Measurements from ENCODE around the gene KIF16B.
A peak's percentile ranks its signal among the peaks of the same experiment; 100 is the strongest.
"Not testable (repeated sequence)": the region's sequence is repeated elsewhere in the genome, so short reads cannot be mapped to it uniquely, and the experiment has no call there.

Gene KIF16B

DNA sequence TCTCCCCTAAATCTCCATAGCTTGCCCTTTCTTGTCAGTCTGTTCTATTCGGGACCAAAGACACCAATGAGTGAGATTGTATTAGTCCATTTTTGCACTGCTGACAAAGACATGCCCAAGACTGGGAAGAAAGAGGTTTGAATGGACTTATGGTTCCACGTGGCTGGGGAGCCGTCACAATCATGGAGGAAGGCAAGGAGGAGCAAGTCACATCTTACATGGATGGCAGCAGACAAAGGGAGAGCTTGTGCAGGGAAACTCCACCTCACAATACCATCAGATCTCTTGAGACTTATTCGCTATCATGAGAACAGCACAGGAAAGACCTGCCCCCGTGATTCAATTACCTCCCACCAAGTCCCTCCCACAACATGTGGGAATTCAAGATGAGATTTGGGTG is 133.7 kb downstream of the KIF16B start:
- DNase-seq (ENCODE audit: low read depth in 4 of 4, low spot score in 1 of 4), result not testable (repeated sequence)

DNA sequence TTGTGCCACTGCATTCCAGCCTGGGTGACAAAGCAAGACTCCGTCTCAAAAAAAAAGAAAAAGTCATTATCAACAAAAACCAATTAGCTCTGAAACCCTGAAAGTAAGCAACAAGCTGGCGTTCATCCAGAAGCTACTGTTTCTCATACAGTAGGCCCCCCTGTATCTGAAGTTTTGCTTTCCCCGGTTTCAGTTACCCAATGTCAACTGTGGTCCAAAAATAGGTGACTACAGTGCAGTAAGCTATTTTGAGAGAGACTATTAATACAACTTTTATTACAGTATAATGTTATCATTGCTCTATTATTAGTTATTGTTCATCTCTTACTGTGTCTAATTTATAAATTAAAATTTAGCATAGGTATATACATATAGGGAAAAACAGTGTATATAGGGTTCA is 135.1 kb downstream of the KIF16B start:
- no peak for DNase-seq (ENCODE audit: low read depth in 4 of 4, low spot score in 1 of 4)

- DNase-seq (ENCODE audit: low read depth in 4 of 4, low spot score in 1 of 4), result no peak
Observed at GRCh38 chr20:16437387-16437996, 135.8 kb downstream of the KIF16B start.

DNA sequence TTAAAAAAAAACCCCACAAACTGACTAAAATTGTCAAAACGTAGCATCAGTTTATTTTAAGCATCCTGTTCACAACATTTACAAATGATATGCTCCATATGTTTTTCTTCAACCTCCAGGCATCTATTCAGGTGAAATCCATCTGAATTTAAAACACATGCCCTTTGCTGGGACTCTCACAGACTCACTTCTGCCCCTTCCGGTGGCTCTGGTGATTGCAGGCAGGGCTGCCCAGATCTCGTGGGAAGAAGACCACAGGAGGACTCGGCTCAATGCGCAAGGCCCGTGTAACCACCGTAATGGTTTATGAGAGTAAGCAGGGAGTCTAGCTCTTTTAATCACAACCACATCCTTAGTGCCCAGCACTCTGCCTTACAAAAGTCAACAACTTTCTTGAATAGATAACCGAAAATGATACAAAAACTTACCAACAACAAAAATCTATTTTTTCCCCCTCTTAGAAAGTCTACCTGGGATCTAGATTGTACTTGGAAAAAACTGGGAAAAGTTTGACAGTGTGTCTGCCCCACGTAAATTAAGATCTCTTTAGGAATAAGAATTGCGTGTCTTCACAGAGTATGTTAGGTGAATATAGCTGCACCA is 139.1 kb downstream of the KIF16B start:
- DNase-seq (ENCODE audit: low read depth in 4 of 4, low spot score in 1 of 4), result peak; percentile 8 to 45 (median 24)

- no peak for DNase-seq (ENCODE audit: low read depth in 4 of 4, low spot score in 1 of 4)
Observed at GRCh38 chr20:16433293-16433580, 140.0 kb downstream of the KIF16B start.

GRCh38 chr20:16432466-16433292 is 140.6 kb downstream of the KIF16B start:
- DNase-seq (ENCODE audit: low read depth in 4 of 4, low spot score in 1 of 4), result no peak

DNA sequence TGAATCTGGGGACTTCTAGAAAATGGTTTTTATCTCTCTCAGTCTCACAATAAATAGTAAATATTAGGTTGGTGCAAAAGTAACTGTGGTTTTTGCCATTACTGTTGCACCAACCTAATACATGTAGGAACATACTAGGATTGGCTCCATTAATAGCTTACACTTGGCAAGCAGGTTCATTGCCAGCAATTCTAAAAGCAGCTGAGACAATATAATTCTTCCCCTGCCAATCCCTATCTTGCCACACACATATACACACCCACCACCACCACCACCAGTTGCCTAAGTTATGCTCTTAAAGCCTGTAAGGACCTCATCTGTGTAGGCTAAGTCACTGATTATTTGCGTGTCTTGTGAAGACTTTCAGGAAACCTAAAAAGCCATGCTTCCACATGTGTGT is 145.1 kb downstream of the KIF16B start:
- DNase-seq (ENCODE audit: low read depth in 4 of 4, low spot score in 1 of 4), result no peak

DNA sequence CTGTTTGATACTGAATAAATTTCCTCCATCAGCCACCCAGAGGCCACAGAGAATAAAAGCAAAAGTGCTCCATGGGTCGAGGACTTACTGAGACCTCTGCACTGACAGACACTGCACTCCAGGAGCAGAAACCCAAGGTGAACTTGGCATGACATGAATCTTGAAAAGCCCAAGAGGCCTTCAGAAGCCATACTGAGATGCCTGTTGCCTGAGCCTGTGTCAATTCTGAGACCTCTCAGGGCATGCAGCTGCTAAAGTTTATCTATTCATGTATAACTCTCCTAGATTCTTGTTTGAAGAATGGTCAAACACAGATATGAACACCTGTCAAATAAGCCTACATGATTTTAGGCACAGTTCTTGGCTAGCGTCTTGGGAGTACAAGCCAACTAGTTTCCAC is 145.7 kb downstream of the KIF16B start:
- no peak for DNase-seq (ENCODE audit: low read depth in 4 of 4, low spot score in 1 of 4)

DNA sequence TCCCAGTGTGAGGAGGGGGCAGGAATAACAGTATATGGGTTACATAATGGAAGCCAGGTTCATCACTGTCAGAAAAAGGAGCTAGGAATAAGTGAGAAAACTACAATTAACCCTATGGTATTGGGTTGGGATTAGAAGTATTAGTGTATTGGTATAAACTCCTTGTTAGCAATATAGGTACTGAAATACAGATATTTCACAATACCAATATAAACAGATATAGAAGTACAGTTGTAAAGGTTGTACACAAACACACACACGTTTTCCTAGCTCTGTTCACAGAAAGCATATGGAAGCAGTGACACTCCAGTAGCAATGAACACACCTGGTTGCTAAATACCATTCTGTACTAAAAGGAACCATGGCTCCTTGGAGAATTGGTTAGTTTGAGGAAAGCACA is 148.5 kb downstream of the KIF16B start:
- DNase-seq (ENCODE audit: low read depth in 4 of 4, low spot score in 1 of 4), result no peak

- no peak for DNase-seq (ENCODE audit: low read depth in 4 of 4, low spot score in 1 of 4)
Observed at GRCh38 chr20:16423311-16424212, 149.7 kb downstream of the KIF16B start.

DNA sequence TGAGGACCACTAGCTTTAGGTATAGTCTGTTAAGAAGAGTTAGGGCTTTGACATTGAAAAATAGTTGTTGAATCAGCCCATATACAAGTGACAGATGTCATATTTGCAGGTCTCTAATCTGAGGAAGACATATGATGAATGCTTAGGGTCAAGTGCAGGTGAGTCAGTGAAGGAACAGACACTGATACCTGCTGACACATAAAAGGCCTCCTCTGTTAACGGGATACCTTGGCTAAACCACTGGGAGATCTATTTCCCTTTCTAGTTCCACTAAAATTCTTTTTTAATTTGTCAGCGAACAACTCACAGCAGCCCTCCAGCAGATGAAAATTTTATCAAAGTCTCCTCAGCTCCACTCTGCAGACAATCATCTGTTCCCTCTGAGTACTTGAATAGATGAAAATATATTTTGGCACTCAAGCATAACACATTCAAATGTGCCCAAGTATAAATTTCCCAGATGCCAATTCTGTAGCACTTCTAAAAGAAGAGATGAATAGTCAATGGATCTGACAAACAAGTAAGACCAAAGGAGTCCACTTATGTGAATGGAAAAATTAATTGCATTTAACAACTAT is 154.0 kb downstream of the KIF16B start:
- DNase-seq (ENCODE audit: low read depth in 4 of 4, low spot score in 1 of 4), result no peak

DNA sequence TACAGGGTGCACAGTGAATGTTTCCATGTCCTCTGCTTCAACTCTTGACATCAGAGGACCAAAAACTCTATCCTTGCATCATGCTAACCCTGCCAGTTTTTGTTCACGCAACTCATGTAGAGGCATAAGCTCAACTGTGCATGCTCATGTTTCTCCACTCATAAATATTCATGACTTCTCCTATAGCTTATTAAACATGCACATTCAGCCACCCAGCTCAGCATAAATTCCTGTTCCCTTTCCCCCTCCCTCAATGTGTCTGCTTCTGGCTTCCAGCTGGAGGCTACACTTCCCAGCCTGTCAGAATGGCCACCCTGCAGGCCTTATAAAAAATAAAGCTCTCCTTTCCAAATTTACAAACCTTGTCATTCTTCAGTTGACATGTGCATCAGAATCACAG is 154.6 kb downstream of the KIF16B start:
- no peak for DNase-seq (ENCODE audit: low read depth in 4 of 4, low spot score in 1 of 4)

DNA sequence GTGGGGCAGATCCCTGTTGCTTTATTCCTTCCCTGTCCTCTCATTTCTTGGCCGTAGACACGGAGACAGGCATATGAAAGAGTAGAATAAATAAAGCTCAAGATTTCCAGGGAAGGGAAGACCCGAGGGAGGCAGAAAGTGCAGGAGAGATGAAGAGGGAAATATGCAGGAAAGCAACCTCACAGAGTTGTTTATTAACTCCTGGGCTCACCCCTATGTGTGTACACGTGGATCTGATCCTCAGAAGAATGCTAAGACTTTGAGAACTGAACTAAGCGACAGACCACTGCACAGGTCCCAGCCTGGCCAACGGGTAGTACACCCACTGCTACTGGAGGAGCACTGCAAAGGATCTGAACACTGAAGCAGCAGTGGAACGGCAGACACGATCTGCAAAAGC is 156.2 kb downstream of the KIF16B start:
- no peak for DNase-seq (ENCODE audit: low read depth in 4 of 4, low spot score in 1 of 4)

GRCh38 chr20:16415071-16416053 is 157.9 kb downstream of the KIF16B start:
- DNase-seq (ENCODE audit: low read depth in 4 of 4, low spot score in 1 of 4), result no peak

- DNase-seq (ENCODE audit: low read depth in 4 of 4, low spot score in 1 of 4), result no peak
Observed at GRCh38 chr20:16412906-16413305, 160.3 kb downstream of the KIF16B start.

GRCh38 chr20:16411361-16411760 is 161.9 kb downstream of the KIF16B start:
- DNase-seq (ENCODE audit: low read depth in 4 of 4, low spot score in 1 of 4), result no peak

- no peak for DNase-seq (ENCODE audit: low read depth in 4 of 4, low spot score in 1 of 4)
Observed at GRCh38 chr20:16410626-16411025, 162.6 kb downstream of the KIF16B start.

DNA sequence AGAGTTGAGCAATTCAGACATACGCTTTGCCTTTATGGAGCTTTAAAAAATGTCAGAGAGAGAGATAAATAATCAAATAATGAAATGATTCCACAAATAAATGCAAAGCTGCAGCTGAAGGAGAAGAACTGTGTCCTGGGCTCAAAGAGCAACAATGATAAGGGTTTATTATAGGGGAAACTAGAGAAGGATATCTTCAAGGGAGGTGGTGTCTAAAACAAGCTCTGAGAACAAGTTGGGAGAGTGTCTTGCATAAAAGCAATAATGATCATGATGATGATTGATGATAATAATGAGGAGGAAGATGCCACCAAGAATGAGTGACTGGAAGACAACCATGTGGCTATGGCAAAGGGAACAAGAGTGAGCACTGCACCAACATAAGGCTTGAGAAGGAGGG is 164.3 kb downstream of the KIF16B start:
- DNase-seq (ENCODE audit: low read depth in 4 of 4, low spot score in 1 of 4), result no peak

DNA sequence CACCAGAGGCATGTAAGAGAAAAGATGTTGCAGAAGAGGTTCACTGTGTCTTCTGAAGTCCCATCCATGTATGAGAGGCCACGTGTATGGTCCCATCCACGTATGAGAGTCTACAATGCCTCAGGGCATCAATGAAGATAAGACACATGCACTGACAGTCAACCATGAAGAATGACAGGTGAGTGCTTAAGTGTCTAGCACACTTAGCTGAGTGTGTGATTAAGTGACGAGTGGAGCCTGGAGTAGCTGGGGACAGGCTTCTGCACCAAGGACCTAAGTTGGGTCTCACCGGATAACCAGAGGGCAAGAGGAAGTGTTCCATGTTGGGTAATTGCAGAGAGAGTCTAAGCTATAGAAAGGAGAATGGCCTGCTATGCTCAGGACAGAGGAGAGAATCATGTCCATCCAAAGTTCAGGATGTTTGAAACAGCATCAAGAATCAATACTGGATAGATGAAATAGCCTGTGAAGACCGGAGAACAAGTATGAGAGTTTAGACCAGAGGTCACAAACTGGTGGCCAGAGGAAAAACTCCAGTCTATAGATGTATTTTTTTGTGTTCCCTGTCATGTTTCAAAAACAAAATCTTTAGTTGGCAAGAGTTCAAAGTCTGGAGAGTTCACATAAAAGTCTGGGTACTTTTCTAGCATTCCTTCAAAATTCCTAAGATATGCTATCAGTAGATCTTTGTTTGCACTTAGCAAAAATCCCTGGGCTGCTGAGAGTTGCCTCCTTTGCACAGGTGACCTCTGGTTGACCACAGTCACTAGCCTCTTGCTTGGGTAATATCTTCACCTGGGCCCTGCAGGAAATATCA is 165.8 kb downstream of the KIF16B start:
- DNase-seq (ENCODE audit: low read depth in 4 of 4, low spot score in 1 of 4), result no peak
